Effector memory CD4-positive, alpha-beta T cell (primary cell): ENCODE measurements around the gene GFOD1.

Experiments
- DNase-seq, 3 donors: peaks; one replicate each; pipeline ENCODE4 v3.0.0-alpha.2; 2020
- H3K27ac ChIP-seq: 2 replicates; pipeline ENCODE4 v1.7.0; 2013; ENCODE audit warnings: mild to moderate bottlenecking, low read length, moderate library complexity; ENCODE audit not compliant: insufficient read depth, poor library complexity, severe bottlenecking
- H3K27me3 ChIP-seq: replicated peaks from 2 replicates; pipeline ENCODE4 v1.7.0; 2013; ENCODE audit warnings: mild to moderate bottlenecking, low read length; ENCODE audit not compliant: insufficient read depth, control insufficient read depth, poor library complexity, severe bottlenecking
- H3K36me3 ChIP-seq: 2 replicates; pipeline ENCODE4 v1.7.0; 2013; ENCODE audit warnings: mild to moderate bottlenecking, low read length, moderate library complexity; ENCODE audit not compliant: control insufficient read depth, insufficient read depth
- H3K4me1 ChIP-seq: 2 replicates; pipeline ENCODE4 v1.7.0; 2013; ENCODE audit warnings: low read length, mild to moderate bottlenecking; ENCODE audit not compliant: control insufficient read depth, insufficient read depth, poor library complexity, severe bottlenecking
- H3K4me3 ChIP-seq: 2 replicates; pipeline ENCODE4 v1.7.0; 2013; ENCODE audit warnings: low read length, low read depth, mild to moderate bottlenecking; ENCODE audit not compliant: insufficient read depth, poor library complexity, severe bottlenecking
- H3K9me3 ChIP-seq: 2 replicates; pipeline ENCODE4 v1.7.0; 2013; ENCODE audit warnings: mild to moderate bottlenecking, low read length, moderate library complexity; ENCODE audit not compliant: control insufficient read depth

GFOD1 gene

DNA sequence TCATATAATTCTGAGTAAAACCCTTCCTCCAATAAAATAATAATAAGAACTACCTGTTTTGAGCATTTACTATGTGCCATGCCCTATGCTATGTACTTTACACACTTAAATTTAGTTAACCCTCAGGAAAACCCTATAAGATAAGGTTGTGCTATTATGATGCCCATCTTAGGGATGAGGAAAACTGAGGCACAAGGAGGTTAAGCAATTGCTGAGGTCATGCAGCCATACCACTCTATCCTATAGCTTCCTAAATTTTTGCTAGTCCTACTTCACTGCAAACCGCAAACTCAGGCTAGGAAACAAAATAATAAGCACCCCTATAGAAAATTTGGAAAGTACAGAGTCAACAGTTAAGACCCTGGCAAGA, 38.9 kb upstream of the GFOD1 start:
- Histone ChIP-seq H3K27ac (no peak overlapping the region), H3K4me3 (no peak overlapping the region), H3K27me3 (no peaks in the 10 kb centered on the region), H3K36me3 (no peaks in the 10 kb centered on the region), H3K4me1 (no peaks in the 10 kb centered on the region), H3K9me3 (no peaks in the 10 kb centered on the region)
- DNase-seq = no peak

DNA sequence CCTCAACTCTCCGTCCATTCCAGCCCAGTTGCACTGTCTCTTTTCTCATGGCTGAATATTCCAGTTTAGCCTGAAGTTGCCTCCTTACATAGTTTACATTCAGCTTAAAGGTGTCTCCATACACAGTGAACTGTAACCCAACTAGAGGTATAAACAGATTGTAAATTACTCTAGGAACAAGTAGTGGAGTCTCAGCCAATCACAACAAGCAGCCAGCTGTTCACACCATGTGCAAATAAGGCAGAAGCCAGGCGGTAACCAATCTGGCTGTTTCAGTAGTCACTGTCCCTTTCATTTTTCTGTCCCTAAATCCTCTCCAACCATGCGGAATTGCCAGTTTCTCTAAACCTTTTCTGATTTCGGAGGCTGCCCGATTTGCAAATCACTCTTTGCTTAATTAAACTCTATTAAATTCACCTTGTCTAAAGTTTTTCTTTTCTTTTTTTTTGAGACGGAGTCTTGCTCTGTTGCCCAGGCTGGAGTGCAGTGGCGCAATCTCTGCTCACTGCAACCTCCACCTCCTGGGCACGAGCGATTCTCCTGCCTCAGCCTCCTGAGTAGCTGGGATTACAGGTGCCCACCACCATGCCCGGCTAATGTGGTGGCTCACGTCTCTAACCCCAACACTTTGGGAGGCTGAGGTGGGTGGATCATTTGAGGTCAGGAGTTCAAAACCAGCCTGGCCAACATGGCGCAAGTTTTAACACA, 37.6 kb upstream of the GFOD1 start:
- Histone ChIP-seq H3K4me3 (no peak overlapping the region), H3K36me3 (no peaks in the 10 kb centered on the region), H3K9me3 (no peaks in the 10 kb centered on the region), H3K27me3 (no peaks in the 10 kb centered on the region), H3K27ac (no peak overlapping the region), H3K4me1 (no peaks in the 10 kb centered on the region)
- DNase-seq = no peak

- Histone ChIP-seq H3K36me3 (no peaks in the 10 kb centered on the region), H3K4me3 (no peak overlapping the region), H3K9me3 (no peaks in the 10 kb centered on the region), H3K27me3 (no peaks in the 10 kb centered on the region), H3K27ac (no peak overlapping the region), H3K4me1 (no peaks in the 10 kb centered on the region)
- no peak for DNase-seq
Measured at GRCh38 chr6:13523826-13524622, 36.6 kb upstream of the GFOD1 start.

DNA sequence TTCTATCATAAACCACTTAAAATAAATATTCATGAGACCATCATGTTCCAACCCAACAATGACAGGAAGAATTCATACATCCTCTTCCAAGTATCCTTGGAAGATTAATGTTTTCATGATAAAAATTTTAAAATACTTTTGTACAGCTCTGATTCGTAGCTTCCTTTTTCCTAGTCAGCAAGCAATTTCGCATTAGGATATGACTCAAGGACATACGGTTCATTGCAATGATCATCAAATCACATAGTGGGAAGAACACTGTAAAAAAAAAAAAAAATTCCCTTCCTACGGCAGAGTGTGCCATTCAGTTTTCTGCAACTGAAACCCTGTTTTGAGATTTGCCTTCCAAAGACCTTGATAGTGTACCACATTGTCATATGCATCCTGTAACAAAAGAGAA, 35.3 kb upstream of the GFOD1 start:
- Histone ChIP-seq H3K27ac (no peak overlapping the region), H3K27me3 (no peaks in the 10 kb centered on the region), H3K9me3 (no peaks in the 10 kb centered on the region), H3K36me3 (no peaks in the 10 kb centered on the region), H3K4me3 (no peak overlapping the region), H3K4me1 (no peaks in the 10 kb centered on the region)
- DNase-seq = no peak

GRCh38 chr6:13519839-13520238, 32.4 kb upstream of the GFOD1 start:
- Histone ChIP-seq H3K4me1 (no peaks in the 10 kb centered on the region), H3K9me3 (no peaks in the 10 kb centered on the region), H3K4me3 (no peak overlapping the region), H3K36me3 (no peaks in the 10 kb centered on the region), H3K27ac (no peak overlapping the region), H3K27me3 (no peaks in the 10 kb centered on the region)
- DNase-seq = no peak

DNA sequence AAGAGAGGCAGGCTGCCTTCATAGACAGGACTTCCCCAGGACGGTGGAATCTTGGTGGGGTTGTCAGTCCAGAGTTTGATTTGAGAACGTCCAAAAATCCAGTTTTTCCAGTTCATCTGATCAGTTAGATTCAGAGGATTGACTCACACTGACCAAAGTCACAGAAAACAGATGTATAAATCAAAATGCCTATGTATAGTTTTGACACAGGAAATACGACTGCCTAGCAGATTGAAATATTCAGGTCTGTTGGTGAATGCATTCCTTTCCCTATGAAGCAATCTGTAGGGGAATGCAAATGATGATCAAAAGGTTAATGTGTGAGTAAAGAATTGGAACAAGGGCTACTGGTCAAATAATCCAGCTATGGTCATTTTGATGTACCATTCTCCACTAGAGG, 29.7 kb upstream of the GFOD1 start:
- no peak overlapping the region for H3K27ac ChIP-seq
- H3K4me3 ChIP-seq = no peak overlapping the region
- DNase-seq = no peak
- H3K36me3 ChIP-seq = no peaks in the 10 kb centered on the region
- H3K4me1 ChIP-seq = no peaks in the 10 kb centered on the region
- no peaks in the 10 kb centered on the region for H3K27me3 ChIP-seq
- no peaks in the 10 kb centered on the region for H3K9me3 ChIP-seq

DNA sequence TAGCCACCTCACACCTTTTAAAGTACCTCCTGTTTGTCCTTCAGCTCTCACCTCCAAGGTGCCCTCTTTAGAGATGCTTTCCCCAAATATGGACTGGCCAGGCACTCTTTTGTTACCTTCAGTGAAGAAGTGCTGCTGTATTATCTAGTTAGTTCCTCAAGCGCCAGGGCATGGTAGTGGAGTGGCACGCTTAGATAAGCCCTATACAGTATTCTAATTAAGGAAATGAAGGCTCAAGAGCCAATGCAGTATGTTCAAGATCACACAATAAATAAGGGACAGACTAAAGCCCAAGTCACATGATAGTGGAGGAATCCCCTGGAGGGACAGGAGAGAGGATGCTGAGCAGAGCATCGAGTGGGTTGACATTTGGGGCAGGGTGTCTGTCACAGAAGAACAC, 28.5 kb upstream of the GFOD1 start:
- no peak overlapping the region for H3K27ac ChIP-seq
- no peaks in the 10 kb centered on the region for H3K36me3 ChIP-seq
- no peak overlapping the region for H3K4me3 ChIP-seq
- no peak for DNase-seq
- H3K9me3 ChIP-seq = no peaks in the 10 kb centered on the region
- H3K27me3 ChIP-seq = no peaks in the 10 kb centered on the region
- no peaks in the 10 kb centered on the region for H3K4me1 ChIP-seq

- no peak overlapping the region for H3K27ac ChIP-seq
- no peaks in the 10 kb centered on the region for H3K36me3 ChIP-seq
- H3K27me3 ChIP-seq = no peaks in the 10 kb centered on the region
- H3K4me1 ChIP-seq = no peaks in the 10 kb centered on the region
- no peak for DNase-seq
- no peaks in the 10 kb centered on the region for H3K9me3 ChIP-seq
- no peak overlapping the region for H3K4me3 ChIP-seq
Measured at GRCh38 chr6:13513626-13514502, 26.5 kb upstream of the GFOD1 start.

- DNase-seq = no peak
- H3K36me3 ChIP-seq = no peaks in the 10 kb centered on the region
- H3K27me3 ChIP-seq = no peaks in the 10 kb centered on the region
- H3K9me3 ChIP-seq = no peaks in the 10 kb centered on the region
- no peaks in the 10 kb centered on the region for H3K4me1 ChIP-seq
- no peak overlapping the region for H3K4me3 ChIP-seq
- H3K27ac ChIP-seq = no peak overlapping the region
Measured at GRCh38 chr6:13512900-13513299, 25.5 kb upstream of the GFOD1 start.
